Psoas muscle (tissue), 8 donors: Measurements from ENCODE around the gene TDRD1. TPM values are rescaled to one million over a fixed set of nuclear protein-coding genes. Genes with fewer than 3 reads are reported as not detected.

Experiments
- ATAC-seq, 4 donors: fragments of 200-7000 bp; cut with Tn5 transposase; one replicate each; pipeline ENCODE4 v1.9.1; 2020; ENCODE audit warnings: moderate library complexity in 3 of 4, mild to moderate bottlenecking in 2 of 4
- DNase-seq, 2 donors: peaks; one replicate each; pipeline ENCODE4 v3.0.0-alpha.2; 2020
- H3K27ac ChIP-seq: fragments of 200-600 bp; one replicate; pipeline ENCODE4 v1.8.0; 2022
- H3K27me3 ChIP-seq, 3 donors: fragments of 200-600 bp in 1 of 3; one replicate each; pipeline versions ENCODE4 v1.6.1 to v1.8.0; 2013 to 2022; ENCODE audit warnings: low read length in 2 of 3, mild to moderate bottlenecking in 2 of 3, moderate library complexity in 1 of 3; ENCODE audit not compliant: insufficient read depth in 3 of 3
- H3K36me3 ChIP-seq, 2 donors: fragments of 200-600 bp in 1 of 2; one replicate each; pipeline versions ENCODE4 v1.6.1 to v1.8.0; 2013 to 2022; ENCODE audit warnings: low read depth in 1 of 2, mild to moderate bottlenecking in 1 of 2, moderate library complexity in 1 of 2; ENCODE audit not compliant: insufficient read depth in 1 of 2
- H3K4me1 ChIP-seq: fragments of 200-600 bp; one replicate; pipeline ENCODE4 v1.8.0; 2022
- H3K4me3 ChIP-seq: fragments of 200-600 bp; one replicate; pipeline ENCODE4 v1.8.0; 2022; ENCODE audit warnings: mild to moderate bottlenecking
- H3K9me3 ChIP-seq: fragments of 200-600 bp; one replicate; pipeline ENCODE4 v1.8.0; 2022
- CTCF ChIP-seq: fragments of 200-600 bp; IDR thresholded peaks from one replicate; pipeline ENCODE4 v1.8.0; 2022; ENCODE audit warnings: antibody characterized with exemption
- WGBS, 3 donors: extraction: QIAGEN DNeasy Blood & Tissue Kit; methylation state at CpG; one replicate each; pipeline versions ENCODE4 v1.1.6 to v1.1.7; 2013; 5-methylcytosine and 5-hydroxymethylcytosine counted together
- intact Hi-C, 2 donors: fragments of 100-400 bp; cut with DNase I; formaldehyde crosslinking; loops; one replicate each; pipeline versions ENCODE4 v1.11.0 to v1.14.2; 2022
- polyA plus RNA-seq, 3 donors: library from polyadenylated mRNA; stranded (reverse); fragments of 200-250 nt; gene quantifications; one replicate each; pipeline ENCODE4 v1.2.3, GENCODE V29; 2013
- total RNA-seq, 4 donors: library from RNA; stranded (reverse); fragmentation: NEBNext Ultra II Directional in 2 of 4; extraction: Animal tissue kit (Norgen Biotek cat#: 25700) in 2 of 4; gene quantifications; one replicate each; pipeline versions ENCODE4 v1.2.1 to v1.2.4, GENCODE V29; 2021 to 2023
- donor health status: healthy with polysubstance abuse.
- donor health status: DM: no; HTN: no; CAD: no; lungs with moderate emphysema.
- donor health status: Bipolar disorder and iron deficiency.
- donor health status: healthy.
- donor health status: DM: yes; HTN: yes; CAD: no.
- donor health status: DM: no; HTN: no; CAD: no.
- donor health status: DM: no; HTN: no; CAD: no.
- donor health status: DM: yes; HTN: yes; CAD: no.

TDRD1 gene
- total and polyA plus RNA-seq, 7 donors, result 0.03 to 0.26 (median 0.20) TPM; not detected in 4

- TF ChIP-seq CTCF, result no peak
- Histone ChIP-seq H3K27me3 (no peaks in the 10 kb centered on the region), H3K4me3 (no peak overlapping the region), H3K36me3 (no peaks in the 10 kb centered on the region), H3K9me3 (no peaks in the 10 kb centered on the region), H3K4me1 (no peaks in the 10 kb centered on the region), H3K27ac (no peak overlapping the region)
- no peak for DNase-seq
- no peak for ATAC-seq
- intact Hi-C loops, result no loop called here
- WGBS, 3 donors, result 85 to 87% (median 86%) methylated on average over 4 of the region's 4 CpGs
Observed at GRCh38 chr10:114199239-114199638, 20.1 kb downstream of the TDRD1 start.

- TF ChIP-seq CTCF, result no peak
- H3K9me3 ChIP-seq, result no peaks in the 10 kb centered on the region
- no peaks in the 10 kb centered on the region for H3K36me3 ChIP-seq
- no peak overlapping the region for H3K27ac ChIP-seq
- H3K4me3 ChIP-seq, result no peak overlapping the region
- intact Hi-C loops, result no loop called here
- 69 to 75% (median 73%) methylated on average over 3 of the region's 3 CpGs for WGBS, 3 donors
- no peaks in the 10 kb centered on the region for H3K4me1 ChIP-seq
- H3K27me3 ChIP-seq, result peaks cover 0 to 5% (median 0%) of the 10 kb centered on the region in 3 donors
- ATAC-seq (no peak), DNase-seq (no peak)
Observed at GRCh38 chr10:114202812-114203211, 23.7 kb downstream of the TDRD1 start.

GRCh38 chr10:114206902-114207301 is 27.7 kb downstream of the TDRD1 start:
- H3K4me1 ChIP-seq, result no peaks in the 10 kb centered on the region
- peaks cover 0 to 8% (median 0%) of the 10 kb centered on the region in 3 donors for H3K27me3 ChIP-seq
- no peak overlapping the region for H3K4me3 ChIP-seq
- H3K36me3 ChIP-seq, result no peaks in the 10 kb centered on the region
- TF ChIP-seq CTCF, result no peak
- no peaks in the 10 kb centered on the region for H3K9me3 ChIP-seq
- 66 to 81% (median 67%) methylated on average over 2 of the region's 2 CpGs for WGBS, 3 donors
- intact Hi-C loops, result no loop called here
- no peak overlapping the region for H3K27ac ChIP-seq
- no peak for ATAC-seq
- DNase-seq, result no peak

GRCh38 chr10:114207349-114207748 is 28.2 kb downstream of the TDRD1 start:
- intact Hi-C loops, result no loop called here
- Histone ChIP-seq H3K4me3 (no peak overlapping the region), H3K27ac (no peak overlapping the region), H3K9me3 (no peaks in the 10 kb centered on the region), H3K36me3 (no peaks in the 10 kb centered on the region), H3K27me3 (peaks cover 0 to 8% (median 0%) of the 10 kb centered on the region in 3 donors), H3K4me1 (no peaks in the 10 kb centered on the region)
- no peak for TF ChIP-seq CTCF
- ATAC-seq (no peak), DNase-seq (no peak)
- 82 to 97% (median 94%) methylated on average over 1 of the region's 1 CpG for WGBS, 3 donors

GRCh38 chr10:114208351-114208750 is 29.2 kb downstream of the TDRD1 start:
- no peaks in the 10 kb centered on the region for H3K4me1 ChIP-seq
- H3K36me3 ChIP-seq, result no peaks in the 10 kb centered on the region
- H3K9me3 ChIP-seq, result no peaks in the 10 kb centered on the region
- H3K27me3 ChIP-seq, result peaks cover 0 to 8% (median 0%) of the 10 kb centered on the region in 3 donors
- TF ChIP-seq CTCF, result no peak
- H3K4me3 ChIP-seq, result no peak overlapping the region
- DNase-seq (no peak), ATAC-seq (no peak)
- intact Hi-C loops, result no loop called here
- no peak overlapping the region for H3K27ac ChIP-seq
- WGBS, 3 donors, result 56 to 72% (median 63%) methylated on average over 2 of the region's 2 CpGs
